Endothelial cell of umbilical vein (primary cell): ENCODE measurements around the gene UVSSA. TPM values are rescaled to one million over a fixed set of nuclear protein-coding genes. Genes with fewer than 3 reads are reported as not detected.

Experiments used
- BruUV-seq: library from RNA; stranded (reverse); fragments of 400-500 nt; replicated peaks from 2 replicates; lab custom pipeline; 2021; lab: Mats Ljungman, UMichigan
- CTCF ChIA-PET: fragments of 300-600, 350-600 bp; sonication (Branson Sonifier 250); formaldehyde crosslinking; loops from one replicate; lab custom pipeline; 2021; ENCODE audit warnings: antibody characterized with exemption, inconsistent platforms; lab: Charles Lee
- POLR2A ChIA-PET: fragments of 300-600, 350-600 bp; sonication (Branson Sonifier 250); formaldehyde crosslinking; loops from one replicate; lab custom pipeline; 2021; ENCODE audit warnings: antibody characterized with exemption, inconsistent platforms; lab: Charles Lee
- DNase-seq: peaks from one replicate; pipeline ENCODE4 v3.0.0-alpha.2; 2011; ENCODE audit warnings: low read depth, low spot score
- FAIRE-seq: peaks from 2 replicates; lab custom pipeline; 2011; peaks lifted over from hg19 to GRCh38; lab: Jason Lieb, UNC
- H2AFZ ChIP-seq: 2 replicates; pipeline ENCODE4 v1.6.0; 2012; ENCODE audit warnings: low read depth, low read length, control low read depth, inconsistent platforms
- H3K27ac ChIP-seq: 2 replicates; pipeline ENCODE4 v1.5.1; 2011; ENCODE audit warnings: low read depth, mild to moderate bottlenecking, control low read depth, low read length, moderate library complexity; ENCODE audit not compliant: insufficient read depth
- H3K27me3 ChIP-seq, 2 experiments: 2 replicates each; pipeline versions ENCODE4 v1.6.0 to v1.6.1; 2011; ENCODE audit warnings: low read length in 2 of 2, mixed read lengths in 1 of 2; ENCODE audit not compliant: control insufficient read depth in 2 of 2, insufficient read depth in 2 of 2
- H3K36me3 ChIP-seq, 2 experiments: 2 replicates in 1 of 2; 3 replicates in 1 of 2; pipeline ENCODE4 v1.5.1; 2011; ENCODE audit warnings: low read length in 2 of 2, mild to moderate bottlenecking in 1 of 2, moderate library complexity in 1 of 2; ENCODE audit not compliant: control insufficient read depth in 2 of 2, insufficient read depth in 2 of 2; ENCODE audit errors: extremely low read depth in 1 of 2
- H3K4me1 ChIP-seq: 3 replicates; pipeline ENCODE4 v1.5.1; 2011; ENCODE audit warnings: mild to moderate bottlenecking, low read length; ENCODE audit not compliant: control insufficient read depth, insufficient read depth; ENCODE audit errors: extremely low read depth
- H3K4me2 ChIP-seq: 2 replicates; pipeline ENCODE4 v1.6.1; 2011; ENCODE audit warnings: low read length, control low read depth, mixed read lengths; ENCODE audit not compliant: insufficient read depth
- H3K4me3 ChIP-seq, 3 experiments: fragments of 200-600 bp in 1 of 3; sonication (generic), shearing (Covaris generic) in 1 of 3; replicated peaks in 1 of 3; 2 replicates each; pipeline ENCODE4 v1.5.1; 2011 to 2016; ENCODE audit warnings: control low read depth in 3 of 3, low read length in 3 of 3, mild to moderate bottlenecking in 2 of 3, inconsistent platforms in 1 of 3, low read depth in 1 of 3, moderate library complexity in 1 of 3; ENCODE audit not compliant: insufficient read depth in 1 of 3
- H3K79me2 ChIP-seq: 2 replicates; pipeline ENCODE4 v1.6.0; 2012; ENCODE audit warnings: low read length, inconsistent platforms; ENCODE audit not compliant: control insufficient read depth, insufficient read depth
- H3K9ac ChIP-seq: replicated peaks from 2 replicates; pipeline ENCODE3; 2011; ENCODE audit warnings: low read length, control low read depth; ENCODE audit not compliant: insufficient read depth; ENCODE audit errors: extremely low read depth
- H3K9me1 ChIP-seq: replicated peaks from 3 replicates; pipeline ENCODE4 v1.6.0; 2011; ENCODE audit warnings: mild to moderate bottlenecking, low read length; ENCODE audit not compliant: control insufficient read depth, insufficient read depth; ENCODE audit errors: extremely low read depth
- H3K9me3 ChIP-seq: replicated peaks from 2 replicates; pipeline ENCODE4 v1.5.1; 2012; ENCODE audit warnings: low read length, inconsistent platforms; ENCODE audit not compliant: control insufficient read depth, insufficient read depth
- H4K20me1 ChIP-seq: replicated peaks from 2 replicates; pipeline ENCODE3; 2011; ENCODE audit warnings: mild to moderate bottlenecking, low read length; ENCODE audit not compliant: control insufficient read depth, insufficient read depth; ENCODE audit errors: extremely low read depth
- CTCF ChIP-seq, 2 donors: IDR thresholded peaks; 1 replicate in 1 of 2; 2 replicates in 1 of 2; pipeline ENCODE4 v1.5.1; 2011; ENCODE audit warnings: low read length in 2 of 2, mild to moderate bottlenecking in 2 of 2, moderate library complexity in 2 of 2, control low read depth in 1 of 2, inconsistent platforms in 1 of 2, low read depth in 1 of 2; ENCODE audit not compliant: insufficient read depth in 1 of 2; ENCODE audit errors: extremely low read depth in 1 of 2
- EZH2 ChIP-seq: IDR thresholded peaks from 2 replicates; pipeline ENCODE4 v1.6.1; 2012; ENCODE audit warnings: borderline replicate concordance, low read depth, mild to moderate bottlenecking, moderate library complexity, low read length, inconsistent platforms; ENCODE audit not compliant: severe bottlenecking
- FOS ChIP-seq: IDR thresholded peaks from 2 replicates; pipeline ENCODE4 v1.6.1; 2011; ENCODE audit warnings: mild to moderate bottlenecking, low read length, moderate library complexity, borderline replicate concordance; ENCODE audit not compliant: insufficient read depth
- GATA2 ChIP-seq: IDR thresholded peaks from 2 replicates; pipeline ENCODE4 v1.7.0; 2011; ENCODE audit warnings: low read depth, mild to moderate bottlenecking, moderate library complexity, mixed read lengths, low read length; ENCODE audit not compliant: insufficient read length, insufficient read depth
- JUN ChIP-seq: IDR thresholded peaks from 2 replicates; pipeline ENCODE4 v1.6.1; 2011; ENCODE audit warnings: borderline replicate concordance, low read depth; ENCODE audit not compliant: insufficient read length, insufficient read depth
- MYC ChIP-seq: IDR thresholded peaks from one replicate; pipeline ENCODE4 v1.6.1; 2011; ENCODE audit warnings: mild to moderate bottlenecking, low read depth, low read length
- POLR2A ChIP-seq: IDR thresholded peaks from 2 replicates; pipeline ENCODE4 v1.6.1; 2012; ENCODE audit warnings: low read depth, mild to moderate bottlenecking, control low read depth, low read length
- POLR2AphosphoS5 ChIP-seq: IDR thresholded peaks from 2 replicates; pipeline ENCODE4 v1.6.1; 2012; ENCODE audit warnings: low read depth, mild to moderate bottlenecking, control low read depth, low read length, moderate library complexity; ENCODE audit not compliant: insufficient read depth
- dilution Hi-C: fragments of 300-500 bp; cut with MboI; formaldehyde crosslinking; loops from one replicate; pipeline ENCODE4 v1.15.0; 2019; ENCODE audit warnings: low sequenced_read_pairs; ENCODE audit not compliant: extremely low pct_ligation_motif_present
- intact Hi-C: fragments of 100-400 bp; cut with micrococcal nuclease; formaldehyde crosslinking; loops from one replicate; pipeline ENCODE4 v1.10.0; 2022
- polyA plus RNA-seq, 4 experiments: library from polyadenylated mRNA; depleted of rRNA in 3 of 4; stranded (reverse) in 3 of 4; unstranded in 1 of 4; fragments of >200 nt; gene quantifications; 2 replicates each; pipeline versions ENCODE4 v1.2.1 to v1.2.3, GENCODE V29; 2011 to 2012; ENCODE audit warnings: missing spikeins in 1 of 4
- total RNA-seq: library from RNA; stranded (reverse); gene quantifications from 2 replicates; pipeline ENCODE4 v1.2.3, GENCODE V29; 2021
- TF ChIP-seq, protein P1 (sequence below): IDR thresholded peaks from 2 replicates; pipeline ENCODE4 v1.6.1; 2011; ENCODE audit not compliant: insufficient read depth, insufficient read length

The UVSSA gene
- total and polyA plus RNA-seq, 2 donors (not counting 3 experiments of a cell fraction or from before 2014, with no cell fraction given), result 7.1 to 14.9 TPM

- DNase-seq (no peak), FAIRE-seq (no peak)
- no peaks in the 10 kb centered on the region for H3K9me1 ChIP-seq
- no peak overlapping the region for H3K4me2 ChIP-seq
- H3K9ac ChIP-seq, result no peak overlapping the region
- intact Hi-C loops, result no loop called here
- POLR2A ChIA-PET, result no interaction called here
- no peaks in the 10 kb centered on the region for H3K9me3 ChIP-seq
- TF ChIP-seq EZH2, result no peak
- no peak for TF ChIP-seq POLR2A
- no peak for TF ChIP-seq POLR2AphosphoS5
- no peak for TF ChIP-seq CTCF (IDR thresholded peaks at IDR 0.05; ENCODE audit: extremely low read depth in 1 of 2, insufficient read depth in 1 of 2, low read depth in 1 of 2, low read length in 2 of 2)
- TF ChIP-seq GATA2, result no peak
- no peak for TF ChIP-seq MYC
- TF ChIP-seq FOS, result no peak
- TF ChIP-seq JUN, result no peak
- TF ChIP-seq, protein P1, sequence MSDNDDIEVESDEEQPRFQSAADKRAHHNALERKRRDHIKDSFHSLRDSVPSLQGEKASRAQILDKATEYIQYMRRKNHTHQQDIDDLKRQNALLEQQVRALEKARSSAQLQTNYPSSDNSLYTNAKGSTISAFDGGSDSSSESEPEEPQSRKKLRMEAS, result no peak
- H3K4me3 ChIP-seq, result no peak overlapping the region
- no peaks in the 10 kb centered on the region for H3K36me3 ChIP-seq
- no peak overlapping the region for H2AFZ ChIP-seq
- BruUV-seq, result no TSS peak
- CTCF ChIA-PET, result interaction anchor here (0.8 to 3.9 kb wide), 16 partner anchors 8 to 277 kb away, joined by 3 to 53 read pairs (median 4); partner anchors contain the start of gene UVSSA
- no peak overlapping the region for H3K27ac ChIP-seq
- no peaks in the 10 kb centered on the region for H3K79me2 ChIP-seq
- no peaks in the 10 kb centered on the region for H3K4me1 ChIP-seq
- no peaks in the 10 kb centered on the region for H4K20me1 ChIP-seq
- H3K27me3 ChIP-seq, result no peaks in the 10 kb centered on the region
- dilution Hi-C loops, result no loop called here
Observed at GRCh38 chr4:1355378-1355777, 8.4 kb downstream of the UVSSA start.
